SU-DHL-6 (cell line): ENCODE data around the gene AFAP1.

Experiments used
- H2AFZ ChIP-seq: fragments of 200-600 bp; sonication (generic); 2 replicates; pipeline ENCODE4 v1.6.1; 2014; ENCODE audit warnings: low read depth, mild to moderate bottlenecking, moderate library complexity, mixed read lengths, antibody characterized with exemption, low read length; ENCODE audit not compliant: severe bottlenecking
- H3F3A ChIP-seq: fragments of 200-600 bp; shearing (Covaris generic); 2 replicates; pipeline ENCODE4 v1.6.0; 2016; ENCODE audit warnings: antibody characterized with exemption, mild to moderate bottlenecking; ENCODE audit not compliant: insufficient read depth
- H3K27ac ChIP-seq: fragments of 200-600 bp; sonication (generic); 2 replicates; pipeline ENCODE4 v1.5.1; 2016; ENCODE audit warnings: low read depth, mild to moderate bottlenecking, low read length, moderate library complexity, mixed read lengths
- H3K27me3 ChIP-seq: fragments of 200-600 bp; sonication (generic), shearing (Covaris generic); 2 replicates; pipeline ENCODE4 v1.6.0; 2014; ENCODE audit warnings: mild to moderate bottlenecking, low read length
- H3K36me3 ChIP-seq: fragments of 200-600 bp; sonication (generic); 2 replicates; pipeline ENCODE4 v1.6.1; 2014; ENCODE audit warnings: mild to moderate bottlenecking, low read length, mixed read lengths
- H3K4me2 ChIP-seq: fragments of 300-600, 200-600 bp; shearing (Covaris generic), sonication (generic); 2 replicates; pipeline ENCODE4 v1.6.0; 2014; ENCODE audit warnings: low read length, low read depth, mild to moderate bottlenecking; ENCODE audit not compliant: poor library complexity, severe bottlenecking
- H3K4me3 ChIP-seq: fragments of 200-600 bp; sonication (generic); 2 replicates; pipeline ENCODE4 v1.5.1; 2014; ENCODE audit warnings: antibody characterized with exemption, low read length, mild to moderate bottlenecking, mixed read lengths; ENCODE audit not compliant: insufficient read depth, poor library complexity, severe bottlenecking
- H3K79me2 ChIP-seq: fragments of 200-600 bp; sonication (generic); 2 replicates; pipeline ENCODE4 v1.6.1; 2014; ENCODE audit warnings: mild to moderate bottlenecking, low read length, moderate library complexity; ENCODE audit not compliant: insufficient read depth
- H3K9ac ChIP-seq: fragments of 200-600 bp; sonication (generic); 2 replicates; pipeline ENCODE4 v1.7.0; 2014; ENCODE audit warnings: mild to moderate bottlenecking, low read length
- H3K9me2 ChIP-seq: fragments of 200-600 bp; sonication (generic); replicated peaks from 2 replicates; pipeline ENCODE4 v1.6.1; 2014; ENCODE audit warnings: low read length; ENCODE audit not compliant: insufficient read depth
- H3K9me3 ChIP-seq: fragments of 200-600 bp; sonication (generic); 2 replicates; pipeline ENCODE4 v1.6.1; 2014; ENCODE audit warnings: low read length, mixed read lengths; ENCODE audit not compliant: insufficient read depth
- H4K20me1 ChIP-seq: fragments of 200-600 bp; sonication (generic); 2 replicates; pipeline ENCODE4 v1.6.1; 2014; ENCODE audit warnings: low read depth, mild to moderate bottlenecking, antibody characterized with exemption, low read length, moderate library complexity, mixed read lengths
- CTCF ChIP-seq: fragments of 200-600 bp; sonication (generic); IDR thresholded peaks from one replicate; pipeline ENCODE4 v1.5.1; 2017; ENCODE audit warnings: antibody characterized with exemption, mild to moderate bottlenecking, low read length, moderate library complexity; ENCODE audit not compliant: insufficient read depth, poor library complexity, severe bottlenecking
- EZH2phosphoT487 ChIP-seq: fragments of 200-600 bp; sonication (generic), shearing (Covaris generic); conservative IDR thresholded peaks from 2 replicates; pipeline ENCODE4 v1.6.1; 2018; ENCODE audit warnings: mild to moderate bottlenecking, antibody characterized with exemption, low read length, moderate library complexity, mixed read lengths

The AFAP1 gene

GRCh38 chr4:7779432-7779768 is 160.3 kb downstream of the AFAP1 start:
- H3K79me2 ChIP-seq: no peaks in the 10 kb centered on the region
- no peak overlapping the region for H3K27ac ChIP-seq
- H3K27me3 ChIP-seq: no peaks in the 10 kb centered on the region
- H4K20me1 ChIP-seq: no peaks in the 10 kb centered on the region
- no peak overlapping the region for H3K4me2 ChIP-seq
- no peak for TF ChIP-seq EZH2phosphoT487
- TF ChIP-seq CTCF: no peak
- no peak overlapping the region for H2AFZ ChIP-seq
- H3K9ac ChIP-seq: no peak overlapping the region
- no peaks in the 10 kb centered on the region for H3F3A ChIP-seq
- H3K9me2 ChIP-seq: no peaks in the 10 kb centered on the region
- no peaks in the 10 kb centered on the region for H3K9me3 ChIP-seq
- no peaks in the 10 kb centered on the region for H3K36me3 ChIP-seq
- no peak overlapping the region for H3K4me3 ChIP-seq

DNA sequence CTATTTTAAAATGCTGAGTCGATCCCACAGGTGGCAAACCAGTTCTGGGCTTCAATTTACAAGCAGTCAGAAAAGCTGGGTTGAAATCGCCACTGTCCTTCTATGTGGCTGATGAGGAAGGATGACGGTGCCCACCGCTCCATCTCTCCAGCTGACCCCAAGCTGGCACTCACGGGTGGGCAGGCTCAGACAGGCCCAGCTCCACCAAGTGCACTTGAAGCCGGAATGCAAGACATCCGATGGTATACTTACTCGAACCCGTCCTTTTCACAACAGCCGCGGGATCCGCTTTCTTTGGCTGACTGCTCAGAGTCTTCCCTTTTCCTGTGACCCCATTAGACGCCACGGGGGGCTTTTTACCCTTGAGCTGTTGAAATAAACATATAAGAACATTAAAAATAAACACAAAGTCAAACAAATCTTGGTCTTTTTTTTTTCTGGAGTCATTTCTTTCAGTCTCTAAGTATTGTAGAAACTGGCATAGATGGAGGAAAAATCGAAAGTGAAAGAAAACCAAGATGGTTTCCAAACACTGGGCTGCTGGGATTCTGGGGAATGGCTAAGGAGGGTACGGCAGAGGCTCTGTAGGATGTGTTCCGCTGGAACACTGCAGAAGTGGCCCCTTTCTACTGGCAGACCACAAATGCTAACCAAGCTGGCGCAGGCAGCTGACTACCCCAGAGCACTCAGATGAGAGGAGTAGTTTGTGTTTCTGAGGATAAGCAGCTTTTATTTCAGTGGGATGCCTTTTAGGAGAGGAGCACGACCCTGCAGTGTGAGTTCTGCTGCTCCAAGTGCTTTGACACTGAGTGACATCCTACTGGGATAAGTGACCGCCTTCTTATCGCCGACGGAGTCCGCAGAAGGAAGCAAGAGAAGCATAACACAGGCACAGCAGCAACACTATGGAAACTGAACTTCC is 160.9 kb downstream of the AFAP1 start:
- H4K20me1 ChIP-seq: no peaks in the 10 kb centered on the region
- H3K79me2 ChIP-seq: no peaks in the 10 kb centered on the region
- no peaks in the 10 kb centered on the region for H3K9me2 ChIP-seq
- no peak overlapping the region for H2AFZ ChIP-seq
- H3K9me3 ChIP-seq: no peaks in the 10 kb centered on the region
- H3K4me2 ChIP-seq: no peak overlapping the region
- no peaks in the 10 kb centered on the region for H3K36me3 ChIP-seq
- no peaks in the 10 kb centered on the region for H3K27me3 ChIP-seq
- no peak overlapping the region for H3K27ac ChIP-seq
- no peak for TF ChIP-seq CTCF
- no peak for TF ChIP-seq EZH2phosphoT487
- H3F3A ChIP-seq: no peaks in the 10 kb centered on the region
- no peak overlapping the region for H3K9ac ChIP-seq
- no peak overlapping the region for H3K4me3 ChIP-seq

- Histone ChIP-seq H3K9me2 (no peaks in the 10 kb centered on the region), H3K4me3 (no peak overlapping the region), H3K36me3 (no peaks in the 10 kb centered on the region), H3F3A (no peaks in the 10 kb centered on the region), H4K20me1 (no peaks in the 10 kb centered on the region), H3K27me3 (no peaks in the 10 kb centered on the region), H2AFZ (no peak overlapping the region), H3K9me3 (no peaks in the 10 kb centered on the region), H3K4me2 (no peak overlapping the region), H3K27ac (no peak overlapping the region), H3K79me2 (no peaks in the 10 kb centered on the region), H3K9ac (no peak overlapping the region)
- TF ChIP-seq EZH2phosphoT487 (no peak), CTCF (no peak)
These were observed 161.7 kb downstream of the AFAP1 start for GRCh38 chr4:7777871-7778509.
